HG03045 (cell line): ENCODE measurements around the gene LRIG3.
"Not testable (repeated sequence)": the region's sequence is repeated elsewhere in the genome, so short reads cannot be mapped to it uniquely, and the experiment has no call there.

ENCODE experiments used
- ATAC-seq: cut with Tn5 transposase; IDR thresholded peaks from one replicate; pipeline ENCODE4 v1.9.1; 2021; ENCODE audit warnings: mild to moderate bottlenecking, moderate library complexity; ENCODE audit not compliant: unreplicated experiment

Gene LRIG3

DNA sequence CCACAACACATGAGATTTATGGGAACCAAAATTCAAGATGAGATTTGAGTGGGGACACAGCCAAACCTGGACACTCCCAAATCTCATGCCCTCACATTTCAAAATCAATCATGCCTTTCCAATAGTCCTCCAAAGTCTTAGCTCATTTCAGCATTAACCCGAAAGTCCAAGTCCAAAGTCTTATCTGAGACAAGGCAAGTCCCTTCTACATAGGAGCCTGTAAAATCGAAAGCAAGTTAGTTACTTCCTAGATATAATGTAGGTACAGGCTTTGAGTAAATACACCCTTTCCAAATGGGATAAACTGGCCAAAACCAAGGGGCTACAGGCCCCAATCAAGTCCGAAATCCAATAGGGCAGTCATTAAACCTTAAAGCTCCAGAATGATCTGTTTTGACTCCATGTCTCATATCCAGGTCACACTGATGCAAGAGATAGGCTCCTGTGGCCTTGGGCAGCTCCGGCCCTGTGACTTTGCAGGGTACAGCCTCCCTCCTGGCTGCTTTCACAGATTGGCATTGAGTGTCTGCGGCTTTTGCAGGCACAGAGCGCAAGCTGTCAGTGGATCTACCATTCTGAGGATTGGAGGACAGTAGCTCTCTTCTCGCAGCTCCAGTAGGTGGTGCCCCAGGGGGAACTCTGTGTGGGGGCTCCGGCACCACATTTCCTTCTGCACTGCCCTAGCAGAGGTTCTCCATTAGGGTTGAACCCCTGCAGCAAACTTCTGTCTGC is 60.1 kb downstream of the LRIG3 start:
- ATAC-seq, result no peak

DNA sequence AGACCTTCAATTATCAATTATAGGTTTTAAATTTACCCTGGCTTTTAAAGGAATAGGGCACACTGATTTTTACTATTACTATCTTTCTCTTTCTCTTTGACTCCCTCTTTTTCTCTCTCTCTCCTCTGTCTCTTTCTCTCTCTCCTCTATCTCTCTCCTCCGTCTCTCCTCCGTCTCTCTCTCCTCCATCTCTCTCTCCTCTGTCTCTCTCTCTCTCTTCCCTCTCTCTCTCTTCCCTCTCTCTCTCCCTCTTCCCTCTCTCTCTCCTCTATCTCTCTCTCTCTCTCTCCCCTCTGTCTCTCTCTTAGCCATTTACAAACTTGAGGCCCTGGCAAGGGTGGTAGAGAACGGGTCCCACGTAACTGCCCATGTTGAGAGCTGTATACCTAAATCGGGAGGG is 62.3 kb downstream of the LRIG3 start:
- ATAC-seq, result no peak

DNA sequence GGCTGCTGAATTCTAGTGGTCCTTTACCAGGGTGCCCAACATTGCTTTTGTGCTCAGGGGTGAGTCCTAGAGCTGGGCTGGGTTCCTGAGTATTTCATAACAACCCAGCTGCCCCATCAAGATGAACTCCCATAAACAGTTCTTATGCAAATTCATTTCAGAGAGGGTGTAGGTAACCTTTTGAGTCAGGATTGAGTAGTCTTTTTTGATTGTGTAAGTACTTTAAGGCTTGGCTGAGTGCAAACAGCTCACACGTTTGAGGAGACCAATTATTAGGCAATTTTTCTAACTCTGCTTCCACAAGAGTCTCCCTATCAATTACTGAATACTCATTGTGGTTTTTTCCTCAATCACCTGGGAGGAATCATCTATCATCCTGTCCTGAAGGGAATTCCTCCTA is 63.1 kb downstream of the LRIG3 start:
- not testable (repeated sequence) for ATAC-seq

GRCh38 chr12:58855630-58856029 is 64.7 kb downstream of the LRIG3 start:
- not testable (repeated sequence) for ATAC-seq

- no peak for ATAC-seq
Observed at GRCh38 chr12:58850826-58851225, 69.5 kb downstream of the LRIG3 start.

DNA sequence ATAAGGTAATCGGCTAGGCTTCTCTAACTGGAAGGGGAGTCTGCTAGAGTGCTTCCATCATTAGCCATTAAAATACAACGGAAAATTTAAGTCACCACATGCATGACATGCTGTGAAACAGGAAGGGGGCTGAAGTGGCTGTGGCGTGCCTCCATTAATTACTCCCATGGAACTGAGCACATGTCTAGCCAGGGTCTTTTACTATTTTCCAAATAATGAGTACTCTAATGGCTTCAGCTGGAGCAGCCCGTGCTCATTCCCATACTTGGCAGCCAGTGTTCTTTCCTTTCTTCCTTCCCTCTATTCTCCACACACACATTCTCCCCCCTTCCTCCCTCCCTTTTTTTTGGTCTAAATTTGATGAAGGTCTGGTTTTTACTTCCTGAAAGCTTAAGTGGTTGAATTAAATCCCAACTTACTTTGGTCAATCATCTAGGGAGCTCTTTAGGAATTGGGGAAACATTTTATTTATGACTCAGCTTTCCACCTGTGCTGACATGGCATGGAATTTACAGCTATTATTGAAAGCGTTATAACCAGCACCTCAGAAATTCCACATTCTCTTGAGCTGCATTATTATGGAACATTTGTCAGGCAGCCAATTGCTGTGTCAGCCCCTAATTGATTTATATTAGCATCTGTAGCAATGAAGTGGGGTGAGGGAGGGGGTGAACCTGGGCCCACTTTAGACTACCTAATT is 72.3 kb downstream of the LRIG3 start:
- no peak for ATAC-seq

GRCh38 chr12:58844161-58844560 is 76.1 kb downstream of the LRIG3 start:
- ATAC-seq, result no peak

- no peak for ATAC-seq
Observed at GRCh38 chr12:58841058-58841798, 79.1 kb downstream of the LRIG3 start.

DNA sequence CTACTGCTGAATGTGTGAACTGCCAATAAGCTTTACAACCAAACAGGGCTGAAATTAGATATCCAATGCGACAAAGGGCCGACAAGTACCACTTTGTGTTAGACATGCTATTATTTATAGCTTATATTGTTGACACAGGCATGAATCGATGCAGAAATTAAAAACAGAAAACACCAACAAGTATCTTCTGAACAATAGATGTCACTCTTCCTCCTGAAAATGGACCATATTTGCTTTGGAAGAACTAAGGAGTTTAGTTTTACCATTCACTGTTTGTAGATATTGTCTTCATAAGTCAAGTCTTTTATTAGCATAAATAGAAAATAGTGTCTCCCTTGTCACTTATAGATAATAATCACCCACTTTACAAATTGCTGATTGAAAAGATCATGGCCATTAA is 86.5 kb downstream of the LRIG3 start:
- ATAC-seq, result no peak

- ATAC-seq, result no peak
Observed at GRCh38 chr12:58832920-58833319, 87.4 kb downstream of the LRIG3 start.
